GM12878 (cell line): Measurements from ENCODE around the gene ANTXR1. TPM values are rescaled to one million over a fixed set of nuclear protein-coding genes. Genes with fewer than 3 reads are reported as not detected.

ENCODE experiments used
- ATAC-seq: fragments of 200-7000 bp; cut with Tn5 transposase; 3 replicates; pipeline ENCODE4 v1.9.1; 2020; ENCODE audit warnings: mild to moderate bottlenecking, moderate library complexity
- BruUV-seq: library from RNA; stranded (reverse); fragments of 400-500 nt; replicated peaks from 2 replicates; lab custom pipeline; 2021; lab: Mats Ljungman, UMichigan
- CTCF ChIA-PET: fragments of 300-600 bp; sonication (Branson Sonifier 250); formaldehyde crosslinking; extraction: SDS; loops from one replicate; lab custom pipeline; 2021; ENCODE audit warnings: inconsistent platforms; lab: Yijun Ruan, JAX
- POLR2A ChIA-PET: fragments of 350-600 bp; formaldehyde crosslinking; extraction: SDS; loops from one replicate; lab custom pipeline; 2021; ENCODE audit warnings: inconsistent platforms; lab: Charles Lee
- RAD21 ChIA-PET: fragments of 300-600 bp; sonication (Branson Sonifier 250); formaldehyde crosslinking; loops from one replicate; lab custom pipeline; 2023; ENCODE audit warnings: antibody characterized with exemption; ENCODE audit not compliant: unreplicated experiment; lab: Charles Lee
- SMC1A ChIA-PET: fragments of 300-600 bp; sonication (Branson Sonifier 250); formaldehyde crosslinking; loops from one replicate; lab custom pipeline; 2023; ENCODE audit not compliant: unreplicated experiment, uncharacterized antibody; lab: Charles Lee
- DNase-seq: peaks from one replicate; pipeline ENCODE4 v3.0.0-alpha.2; 2011; ENCODE audit warnings: low read depth, low spot score
- FAIRE-seq: peaks from 3 replicates; lab custom pipeline; 2011; peaks lifted over from hg19 to GRCh38; lab: Jason Lieb, UNC
- H2AFZ ChIP-seq: 2 replicates; pipeline ENCODE4 v1.6.0; 2011; ENCODE audit warnings: low read depth, low read length, control low read depth; ENCODE audit not compliant: control insufficient read depth
- H3K27ac ChIP-seq: 2 replicates; pipeline ENCODE4 v1.5.1; 2011; ENCODE audit warnings: control low read depth; ENCODE audit not compliant: control insufficient read depth, insufficient read depth
- H3K27me3 ChIP-seq, 2 experiments: replicated peaks in 1 of 2; 2 replicates each; pipeline versions ENCODE4 v1.6.0 to v1.6.1; 2011; ENCODE audit warnings: low read length in 1 of 2; ENCODE audit not compliant: control insufficient read depth in 2 of 2, insufficient read depth in 2 of 2
- H3K36me3 ChIP-seq, 2 experiments: 2 replicates each; pipeline ENCODE4 v1.5.1; 2011; ENCODE audit warnings: low read length in 1 of 2; ENCODE audit not compliant: control insufficient read depth in 2 of 2, insufficient read depth in 2 of 2
- H3K4me1 ChIP-seq: 2 replicates; pipeline ENCODE4 v1.6.1; 2011; ENCODE audit warnings: mild to moderate bottlenecking, low read length, moderate library complexity, mixed read lengths; ENCODE audit not compliant: control insufficient read depth, insufficient read depth
- H3K4me2 ChIP-seq: 2 replicates; pipeline ENCODE4 v1.6.0; 2011; ENCODE audit warnings: control low read depth; ENCODE audit not compliant: control insufficient read depth, insufficient read depth
- H3K4me3 ChIP-seq: fragments of 200-600 bp; sonication (generic); 2 replicates; pipeline ENCODE4 v1.5.1; 2016
- H3K79me2 ChIP-seq: 2 replicates; pipeline ENCODE4 v1.6.0; 2011; ENCODE audit warnings: low read length; ENCODE audit not compliant: control insufficient read depth, insufficient read depth
- H3K9ac ChIP-seq: 2 replicates; pipeline ENCODE4 v1.8.0; 2011; ENCODE audit warnings: low read length, control low read depth, mixed read lengths; ENCODE audit not compliant: control insufficient read depth, insufficient read depth
- H3K9me3 ChIP-seq: replicated peaks from 3 replicates; pipeline ENCODE4 v1.5.1; 2011; ENCODE audit warnings: mild to moderate bottlenecking, low read length; ENCODE audit not compliant: control insufficient read depth, insufficient read depth
- H4K20me1 ChIP-seq: 2 replicates; pipeline ENCODE4 v1.6.0; 2011; ENCODE audit not compliant: control insufficient read depth, insufficient read depth
- CREB1 ChIP-seq: IDR thresholded peaks from 2 replicates; pipeline ENCODE4 v1.6.1; 2012; ENCODE audit warnings: low read depth, mild to moderate bottlenecking, inconsistent platforms
- IKZF2 ChIP-seq, 2 experiments: fragments of 450-650 bp; IDR thresholded peaks; 2 replicates each; pipeline ENCODE4 v1.6.1; 2017; ENCODE audit warnings: mild to moderate bottlenecking in 2 of 2, moderate library complexity in 2 of 2
- PML ChIP-seq: IDR thresholded peaks from 2 replicates; pipeline ENCODE4 v1.6.1; 2012; ENCODE audit warnings: low read length, inconsistent platforms
- RAD21 ChIP-seq: IDR thresholded peaks from 2 replicates; pipeline ENCODE4 v1.6.1; 2011; ENCODE audit warnings: mild to moderate bottlenecking, low read depth, low read length, moderate library complexity; ENCODE audit not compliant: insufficient read depth
- TARDBP ChIP-seq: IDR thresholded peaks from 2 replicates; pipeline ENCODE4 v1.6.1; 2016; ENCODE audit warnings: borderline replicate concordance
- WGBS: methylation state at CpG from one replicate; pipeline ENCODE4 v1.1.6; 2016; ENCODE audit warnings: low lambda C conversion rate; ENCODE audit not compliant: insufficient replicate concordance, insufficient coverage; ENCODE audit errors: missing lambda C conversion rate; 5-methylcytosine and 5-hydroxymethylcytosine counted together
- in situ Hi-C: fragments of 300-500 bp; cut with MboI; formaldehyde crosslinking; loops from 9 replicates; pipeline ENCODE4 v1.14.3; 2018; ENCODE audit warnings: mixed read lengths
- intact Hi-C: fragments of 100-400 bp; cut with micrococcal nuclease; formaldehyde crosslinking; loops from one replicate; pipeline ENCODE4 v1.14.2; 2022; ENCODE audit not compliant: unreplicated experiment
- polyA plus RNA-seq, 11 experiments: library from polyadenylated mRNA; depleted of rRNA in 4 of 11; unstranded in 6 of 11; stranded (reverse) in 5 of 11; fragments of >200 nt; fragmentation: Nextera tagmentation in 4 of 11; fragmentation: Illumina TruSeq in 1 of 11; extraction: Ambion mirVana in 4 of 11; extraction: Trizol in 1 of 11; gene quantifications; 1 replicate in 1 of 11; 2 replicates in 10 of 11; pipeline versions ENCODE4 v1.2.1 to v1.2.3, GENCODE V29; 2011 to 2016; ENCODE audit warnings: inconsistent platforms in 2 of 11, missing spikeins in 2 of 11, low read depth in 1 of 11
- total RNA-seq, 4 experiments: library from RNA; depleted of rRNA in 3 of 4; stranded (reverse); fragments of >200 nt in 3 of 4; fragmentation: Illumina TruSeq in 1 of 4; extraction: Trizol in 1 of 4; gene quantifications; 2 replicates each; pipeline versions ENCODE4 v1.2.1 to v1.2.3, GENCODE V29; 2013 to 2021
- TF ChIP-seq, protein P1 (sequence below): fragments of 450-650 bp; formaldehyde crosslinking; IDR thresholded peaks from 2 replicates; pipeline ENCODE4 v1.4.0; 2022; ENCODE audit warnings: mild to moderate bottlenecking, moderate library complexity
- TF ChIP-seq, protein P2 (sequence below): fragments of 450-650 bp; IDR thresholded peaks from 2 replicates; pipeline ENCODE4 v1.6.1; 2017; ENCODE audit warnings: borderline replicate concordance
- TF ChIP-seq, protein P3 (sequence below): fragments of 450-650 bp; IDR thresholded peaks from 2 replicates; pipeline ENCODE4 v1.6.1; 2017; ENCODE audit warnings: mild to moderate bottlenecking, moderate library complexity
- TF ChIP-seq, protein P4 (sequence below): fragments of 150-350 bp; IDR thresholded peaks from 2 replicates; pipeline ENCODE4 v1.6.1; 2014; ENCODE audit warnings: mild to moderate bottlenecking, low read depth, low read length

The ANTXR1 gene
- total and polyA plus RNA-seq, 10 of the 15 experiments (the other 5 are each of a cell fraction or from before 2014, with no cell fraction given), result 0.09 to 0.26 TPM; not detected in 8

GRCh38 chr2:69032336-69032735, 19.4 kb downstream of the ANTXR1 start:
- CTCF ChIA-PET, result no interaction called here
- Histone ChIP-seq H3K4me3 (no peak overlapping the region), H3K4me1 (no peaks in the 10 kb centered on the region), H3K27ac (no peak overlapping the region), H3K4me2 (no peak overlapping the region), H3K36me3 (no peaks in the 10 kb centered on the region), H2AFZ (no peak overlapping the region), H3K9me3 (no peaks in the 10 kb centered on the region), H3K79me2 (no peaks in the 10 kb centered on the region), H3K27me3 (peaks cover 0 to 3% of the 10 kb centered on the region in 2 experiments; a peak in 2 of 4 replicates), H4K20me1 (no peaks in the 10 kb centered on the region), H3K9ac (no peak overlapping the region)
- 27% methylated on average over 6 of the region's 6 CpGs for WGBS
- no peak for ATAC-seq
- no peak for TF ChIP-seq CREB1
- no peak for TF ChIP-seq TARDBP
- TF ChIP-seq IKZF2 (IDR thresholded peaks at IDR 0.05), result no peak
- TF ChIP-seq RAD21, result no peak
- TF ChIP-seq, protein P1, sequence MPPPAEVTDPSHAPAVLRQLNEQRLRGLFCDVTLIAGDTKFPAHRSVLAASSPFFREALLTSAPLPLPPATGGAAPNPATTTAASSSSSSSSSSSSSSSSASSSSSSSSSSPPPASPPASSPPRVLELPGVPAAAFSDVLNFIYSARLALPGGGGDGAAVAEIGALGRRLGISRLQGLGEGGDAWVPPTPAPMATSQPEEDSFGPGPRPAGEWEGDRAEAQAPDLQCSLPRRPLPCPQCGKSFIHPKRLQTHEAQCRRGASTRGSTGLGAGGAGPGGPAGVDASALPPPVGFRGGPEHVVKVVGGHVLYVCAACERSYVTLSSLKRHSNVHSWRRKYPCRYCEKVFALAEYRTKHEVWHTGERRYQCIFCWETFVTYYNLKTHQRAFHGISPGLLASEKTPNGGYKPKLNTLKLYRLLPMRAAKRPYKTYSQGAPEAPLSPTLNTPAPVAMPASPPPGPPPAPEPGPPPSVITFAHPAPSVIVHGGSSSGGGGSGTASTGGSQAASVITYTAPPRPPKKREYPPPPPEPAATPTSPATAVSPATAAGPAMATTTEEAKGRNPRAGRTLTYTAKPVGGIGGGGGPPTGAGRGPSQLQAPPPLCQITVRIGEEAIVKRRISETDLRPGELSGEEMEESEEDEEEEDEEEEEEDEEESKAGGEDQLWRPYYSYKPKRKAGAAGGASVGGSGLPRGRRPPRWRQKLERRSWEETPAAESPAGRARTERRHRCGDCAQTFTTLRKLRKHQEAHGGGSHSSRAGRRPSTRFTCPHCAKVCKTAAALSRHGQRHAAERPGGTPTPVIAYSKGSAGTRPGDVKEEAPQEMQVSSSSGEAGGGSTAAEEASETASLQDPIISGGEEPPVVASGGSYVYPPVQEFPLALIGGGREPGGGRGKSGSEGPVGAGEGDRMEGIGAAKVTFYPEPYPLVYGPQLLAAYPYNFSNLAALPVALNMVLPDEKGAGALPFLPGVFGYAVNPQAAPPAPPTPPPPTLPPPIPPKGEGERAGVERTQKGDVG (CRISPR knock-in tag), result no peak
- TF ChIP-seq, protein P2, sequence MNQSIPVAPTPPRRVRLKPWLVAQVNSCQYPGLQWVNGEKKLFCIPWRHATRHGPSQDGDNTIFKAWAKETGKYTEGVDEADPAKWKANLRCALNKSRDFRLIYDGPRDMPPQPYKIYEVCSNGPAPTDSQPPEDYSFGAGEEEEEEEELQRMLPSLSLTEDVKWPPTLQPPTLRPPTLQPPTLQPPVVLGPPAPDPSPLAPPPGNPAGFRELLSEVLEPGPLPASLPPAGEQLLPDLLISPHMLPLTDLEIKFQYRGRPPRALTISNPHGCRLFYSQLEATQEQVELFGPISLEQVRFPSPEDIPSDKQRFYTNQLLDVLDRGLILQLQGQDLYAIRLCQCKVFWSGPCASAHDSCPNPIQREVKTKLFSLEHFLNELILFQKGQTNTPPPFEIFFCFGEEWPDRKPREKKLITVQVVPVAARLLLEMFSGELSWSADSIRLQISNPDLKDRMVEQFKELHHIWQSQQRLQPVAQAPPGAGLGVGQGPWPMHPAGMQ, result no peak
- TF ChIP-seq, protein P3, sequence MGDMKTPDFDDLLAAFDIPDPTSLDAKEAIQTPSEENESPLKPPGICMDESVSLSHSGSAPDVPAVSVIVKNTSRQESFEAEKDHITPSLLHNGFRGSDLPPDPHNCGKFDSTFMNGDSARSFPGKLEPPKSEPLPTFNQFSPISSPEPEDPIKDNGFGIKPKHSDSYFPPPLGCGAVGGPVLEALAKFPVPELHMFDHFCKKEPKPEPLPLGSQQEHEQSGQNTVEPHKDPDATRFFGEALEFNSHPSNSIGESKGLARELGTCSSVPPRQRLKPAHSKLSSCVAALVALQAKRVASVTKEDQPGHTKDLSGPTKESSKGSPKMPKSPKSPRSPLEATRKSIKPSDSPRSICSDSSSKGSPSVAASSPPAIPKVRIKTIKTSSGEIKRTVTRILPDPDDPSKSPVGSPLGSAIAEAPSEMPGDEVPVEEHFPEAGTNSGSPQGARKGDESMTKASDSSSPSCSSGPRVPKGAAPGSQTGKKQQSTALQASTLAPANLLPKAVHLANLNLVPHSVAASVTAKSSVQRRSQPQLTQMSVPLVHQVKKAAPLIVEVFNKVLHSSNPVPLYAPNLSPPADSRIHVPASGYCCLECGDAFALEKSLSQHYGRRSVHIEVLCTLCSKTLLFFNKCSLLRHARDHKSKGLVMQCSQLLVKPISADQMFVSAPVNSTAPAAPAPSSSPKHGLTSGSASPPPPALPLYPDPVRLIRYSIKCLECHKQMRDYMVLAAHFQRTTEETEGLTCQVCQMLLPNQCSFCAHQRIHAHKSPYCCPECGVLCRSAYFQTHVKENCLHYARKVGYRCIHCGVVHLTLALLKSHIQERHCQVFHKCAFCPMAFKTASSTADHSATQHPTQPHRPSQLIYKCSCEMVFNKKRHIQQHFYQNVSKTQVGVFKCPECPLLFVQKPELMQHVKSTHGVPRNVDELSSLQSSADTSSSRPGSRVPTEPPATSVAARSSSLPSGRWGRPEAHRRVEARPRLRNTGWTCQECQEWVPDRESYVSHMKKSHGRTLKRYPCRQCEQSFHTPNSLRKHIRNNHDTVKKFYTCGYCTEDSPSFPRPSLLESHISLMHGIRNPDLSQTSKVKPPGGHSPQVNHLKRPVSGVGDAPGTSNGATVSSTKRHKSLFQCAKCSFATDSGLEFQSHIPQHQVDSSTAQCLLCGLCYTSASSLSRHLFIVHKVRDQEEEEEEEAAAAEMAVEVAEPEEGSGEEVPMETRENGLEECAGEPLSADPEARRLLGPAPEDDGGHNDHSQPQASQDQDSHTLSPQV, result no peak
- no peak for TF ChIP-seq PML
- TF ChIP-seq, protein P4, sequence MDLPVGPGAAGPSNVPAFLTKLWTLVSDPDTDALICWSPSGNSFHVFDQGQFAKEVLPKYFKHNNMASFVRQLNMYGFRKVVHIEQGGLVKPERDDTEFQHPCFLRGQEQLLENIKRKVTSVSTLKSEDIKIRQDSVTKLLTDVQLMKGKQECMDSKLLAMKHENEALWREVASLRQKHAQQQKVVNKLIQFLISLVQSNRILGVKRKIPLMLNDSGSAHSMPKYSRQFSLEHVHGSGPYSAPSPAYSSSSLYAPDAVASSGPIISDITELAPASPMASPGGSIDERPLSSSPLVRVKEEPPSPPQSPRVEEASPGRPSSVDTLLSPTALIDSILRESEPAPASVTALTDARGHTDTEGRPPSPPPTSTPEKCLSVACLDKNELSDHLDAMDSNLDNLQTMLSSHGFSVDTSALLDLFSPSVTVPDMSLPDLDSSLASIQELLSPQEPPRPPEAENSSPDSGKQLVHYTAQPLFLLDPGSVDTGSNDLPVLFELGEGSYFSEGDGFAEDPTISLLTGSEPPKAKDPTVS, result no peak
- DNase-seq, result no peak
- no peak for FAIRE-seq
- SMC1A ChIA-PET, result interaction anchor here (0.6 kb wide), 1 partner anchor 532 kb away, joined by 4 read pairs; no protein-coding TSS in a partner anchor
- BruUV-seq, result no TSS peak
- in situ Hi-C loops (no loop called here), intact Hi-C loops (no loop called here)
- POLR2A ChIA-PET, result no interaction called here
- RAD21 ChIA-PET, result no interaction called here
